Natural killer cell treated with Interleukin-12 subunit alpha and Interleukin-12 subunit beta and Interleukin-15 and Interleukin-18, amount 100 ng/mL, for 72 hours (primary cell): ENCODE data around the gene TOP3B. TPM values are rescaled to one million over a fixed set of nuclear protein-coding genes. Genes with fewer than 3 reads are reported as not detected.
A peak's percentile ranks its signal among the peaks of the same experiment; 100 is the strongest.

Experiments used
- ATAC-seq, 2 donors: fragments of 150-1000 bp; cut with Tn5 transposase in 1 of 2; sonication (Bioruptor Pico), chemical (Tn5 transposase) in 1 of 2; 2 replicates each; pipeline ENCODE4 v1.10.0; 2021
- DNase-seq: peaks from one replicate; pipeline ENCODE4 v3.0.0; 2022; ENCODE audit warnings: low spot score
- H3K27ac Mint-ChIP-seq, 2 donors: 1 replicate in 1 of 2; 2 replicates in 1 of 2; pipeline ENCODE4 v1.8.0; 2022; ENCODE audit warnings: mixed read lengths in 2 of 2, mild to moderate bottlenecking in 1 of 2, moderate library complexity in 1 of 2
- H3K27me3 Mint-ChIP-seq, 2 donors: 1 replicate in 1 of 2; 2 replicates in 1 of 2; pipeline ENCODE4 v1.8.0; 2022; ENCODE audit warnings: mixed read lengths in 2 of 2
- H3K36me3 Mint-ChIP-seq: one replicate; pipeline ENCODE4 v1.8.0; 2022; ENCODE audit warnings: mixed read lengths
- H3K4me1 Mint-ChIP-seq, 2 donors: 1 replicate in 1 of 2; 2 replicates in 1 of 2; pipeline ENCODE4 v1.8.0; 2022; ENCODE audit warnings: low read depth in 2 of 2, mixed read lengths in 2 of 2, mild to moderate bottlenecking in 1 of 2
- H3K4me3 Mint-ChIP-seq: one replicate; pipeline ENCODE4 v1.8.0; 2022; ENCODE audit warnings: mixed read lengths
- H3K9me3 Mint-ChIP-seq: 2 replicates; pipeline ENCODE4 v1.8.0; 2022; ENCODE audit warnings: mixed read lengths
- total RNA-seq, 2 donors: library from RNA; stranded (reverse); gene quantifications; one replicate each; pipeline ENCODE4 v1.2.3, GENCODE V29; 2022

Gene TOP3B
- total RNA-seq, 2 donors from 2014 or later, result 45.3 to 83.5 TPM

DNA sequence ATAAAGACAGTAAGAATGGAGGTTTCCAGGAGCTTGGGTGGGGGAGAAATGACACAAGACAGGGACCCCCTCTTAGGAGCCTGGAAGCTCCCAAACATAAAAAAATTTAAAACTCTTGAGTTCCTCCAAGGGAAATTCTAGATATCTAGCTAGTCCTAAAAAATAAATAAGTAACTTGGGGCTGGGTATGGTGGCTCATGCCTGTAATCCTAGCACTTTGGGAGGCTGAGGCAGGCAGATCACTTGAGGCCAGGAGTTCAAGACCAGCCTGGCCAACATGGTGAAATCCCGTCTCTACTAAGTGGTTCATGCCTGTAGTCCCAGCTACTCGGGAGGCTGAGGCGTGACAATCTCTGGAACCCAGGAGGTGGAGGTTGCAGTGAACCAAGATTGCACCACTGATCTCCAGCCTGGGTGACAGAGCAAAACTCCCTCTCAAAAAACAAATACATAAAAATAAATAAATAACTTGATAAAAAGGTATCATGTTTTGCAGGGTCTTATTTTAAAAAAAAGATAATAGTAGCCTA, 20.0 kb upstream of the TOP3B start:
- Mint-ChIP-seq H3K27ac (no peak overlapping the region), H3K36me3 (no peaks in the 10 kb centered on the region), H3K4me1 (no peaks in the 10 kb centered on the region), H3K27me3 (peaks cover 12 to 15% of the 10 kb centered on the region in 2 donors), H3K9me3 (no peaks in the 10 kb centered on the region), H3K4me3 (no peak overlapping the region)
- DNase-seq, result no peak
- no peak for ATAC-seq

DNA sequence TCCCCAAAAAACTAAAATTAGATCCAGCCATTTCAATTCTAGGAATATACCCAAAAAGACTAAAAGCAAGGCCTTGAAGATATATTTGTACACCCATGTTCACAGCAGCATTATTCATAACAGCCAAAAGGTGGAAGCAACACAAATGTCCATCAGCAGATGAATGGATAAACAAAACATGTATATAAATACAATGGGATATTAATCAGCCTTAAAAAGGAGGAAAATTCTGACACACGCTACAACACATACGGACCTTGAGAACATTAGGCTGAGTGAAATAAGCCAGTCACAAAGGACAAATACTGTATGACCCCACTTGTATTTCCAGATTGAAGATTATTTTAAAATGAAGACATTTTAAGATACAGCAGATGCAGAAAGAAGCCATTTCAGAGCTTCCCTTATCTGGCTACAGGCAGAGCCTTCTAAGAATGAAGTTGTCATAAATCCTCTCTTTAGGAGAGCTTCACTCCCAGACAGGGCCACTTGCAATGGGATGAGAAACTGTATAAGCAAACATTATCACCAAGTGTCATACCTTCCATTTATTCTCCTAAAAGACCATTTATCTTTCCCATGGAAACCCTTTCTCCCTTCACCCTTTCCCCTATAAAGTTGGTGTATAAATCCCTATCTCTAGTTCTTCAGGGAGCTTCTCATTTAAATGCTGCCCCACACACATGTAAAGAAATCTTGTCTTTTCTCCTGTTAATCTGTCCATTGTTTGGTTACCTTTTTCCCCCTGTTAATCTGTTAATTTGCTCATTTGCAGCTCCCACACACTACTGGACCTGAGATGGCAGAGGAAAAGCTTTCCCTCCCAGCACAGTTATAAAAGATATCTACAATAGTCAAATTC, 19.3 kb upstream of the TOP3B start:
- H3K4me3 Mint-ChIP-seq, result no peak overlapping the region
- ATAC-seq (no peak), DNase-seq (no peak)
- no peak overlapping the region for H3K27ac Mint-ChIP-seq
- H3K9me3 Mint-ChIP-seq, result no peaks in the 10 kb centered on the region
- H3K36me3 Mint-ChIP-seq, result no peaks in the 10 kb centered on the region
- no peaks in the 10 kb centered on the region for H3K4me1 Mint-ChIP-seq
- H3K27me3 Mint-ChIP-seq, result peaks cover 12 to 15% of the 10 kb centered on the region in 2 donors

DNA sequence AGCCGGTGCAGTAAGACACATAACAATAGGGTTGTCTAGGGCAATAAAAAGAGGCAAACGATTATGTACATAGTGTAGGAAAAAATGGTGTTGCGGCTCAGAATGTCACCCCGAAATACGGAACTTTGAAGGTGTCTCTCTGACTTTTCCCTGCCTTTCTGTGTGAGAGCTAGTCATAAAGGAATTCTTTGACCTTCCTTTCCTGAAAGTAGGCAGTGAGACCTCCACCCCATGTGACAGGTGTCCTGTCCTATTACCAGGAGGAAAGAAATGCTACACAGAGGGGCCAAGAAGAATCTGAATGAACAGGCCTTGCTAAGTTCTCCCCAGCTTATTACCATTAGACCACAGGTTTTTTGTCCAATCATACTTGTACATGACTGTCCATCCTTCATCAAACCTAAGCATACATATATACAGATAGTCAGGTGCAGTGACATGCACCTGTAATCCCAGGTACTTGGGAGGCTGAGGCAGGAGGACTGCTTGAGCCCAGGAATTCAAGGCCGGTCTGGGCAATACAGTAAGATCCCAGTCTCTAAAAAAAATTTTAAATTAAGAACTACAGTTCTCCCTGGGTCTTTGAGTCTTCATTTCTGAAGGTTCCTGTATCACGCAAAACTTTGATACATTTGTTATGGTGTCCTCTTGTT, 16.1 kb upstream of the TOP3B start:
- Mint-ChIP-seq H3K4me3 (no peak overlapping the region), H3K36me3 (no peaks in the 10 kb centered on the region), H3K9me3 (no peaks in the 10 kb centered on the region), H3K4me1 (no peaks in the 10 kb centered on the region), H3K27me3 (peaks cover 11 to 12% of the 10 kb centered on the region in 2 donors), H3K27ac (no peak overlapping the region)
- DNase-seq (no peak), ATAC-seq (no peak)

DNA sequence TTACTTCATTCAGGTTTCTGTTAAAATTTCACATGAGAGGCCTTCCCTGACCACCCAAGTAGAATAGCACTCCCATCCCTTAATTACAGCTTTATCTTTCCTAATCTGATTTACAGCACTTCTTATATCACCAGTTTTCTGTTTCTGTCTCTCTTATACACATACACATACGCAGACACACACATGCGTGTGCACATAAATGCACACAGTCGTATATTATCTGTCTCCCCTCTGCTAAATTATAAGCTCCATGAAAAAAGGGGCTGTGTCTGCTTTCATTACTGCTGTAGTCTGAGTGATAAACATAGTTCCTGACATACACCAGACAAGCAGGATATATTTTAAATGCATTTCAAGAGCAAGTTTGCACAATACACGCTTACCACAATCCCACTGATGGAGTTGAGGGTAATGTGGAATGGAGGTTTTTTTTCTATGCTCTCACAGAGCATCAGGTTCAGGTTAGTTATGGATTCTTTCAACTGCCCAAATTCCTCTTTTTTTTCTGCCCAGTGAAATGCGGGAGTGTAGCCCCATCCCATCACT, 13.7 kb upstream of the TOP3B start:
- Mint-ChIP-seq H3K36me3 (no peaks in the 10 kb centered on the region), H3K27ac (no peak overlapping the region), H3K27me3 (peaks cover 8 to 9% of the 10 kb centered on the region in 2 donors), H3K4me1 (no peaks in the 10 kb centered on the region), H3K9me3 (no peaks in the 10 kb centered on the region), H3K4me3 (no peak overlapping the region)
- ATAC-seq (no peak), DNase-seq (no peak)

DNA sequence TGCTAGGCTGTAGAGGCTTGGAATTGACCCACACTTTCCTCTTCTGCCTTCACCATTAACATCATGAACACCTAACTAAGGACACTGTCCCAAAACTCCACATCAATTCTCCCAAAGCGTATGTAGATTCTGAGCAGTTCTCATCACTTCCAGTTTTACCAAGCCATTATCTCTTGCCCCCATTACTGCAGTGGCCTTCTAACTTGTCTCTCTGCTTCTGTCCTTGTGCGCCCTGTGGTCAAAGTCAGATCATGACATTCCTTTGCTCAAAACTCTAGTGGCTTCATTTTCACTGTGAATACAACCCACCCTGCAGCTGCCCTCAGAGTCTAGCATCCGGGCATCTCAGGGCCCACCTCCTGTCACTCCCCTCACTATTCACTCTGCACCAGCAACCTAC, 13.1 kb upstream of the TOP3B start:
- H3K27ac Mint-ChIP-seq, result no peak overlapping the region

DNA sequence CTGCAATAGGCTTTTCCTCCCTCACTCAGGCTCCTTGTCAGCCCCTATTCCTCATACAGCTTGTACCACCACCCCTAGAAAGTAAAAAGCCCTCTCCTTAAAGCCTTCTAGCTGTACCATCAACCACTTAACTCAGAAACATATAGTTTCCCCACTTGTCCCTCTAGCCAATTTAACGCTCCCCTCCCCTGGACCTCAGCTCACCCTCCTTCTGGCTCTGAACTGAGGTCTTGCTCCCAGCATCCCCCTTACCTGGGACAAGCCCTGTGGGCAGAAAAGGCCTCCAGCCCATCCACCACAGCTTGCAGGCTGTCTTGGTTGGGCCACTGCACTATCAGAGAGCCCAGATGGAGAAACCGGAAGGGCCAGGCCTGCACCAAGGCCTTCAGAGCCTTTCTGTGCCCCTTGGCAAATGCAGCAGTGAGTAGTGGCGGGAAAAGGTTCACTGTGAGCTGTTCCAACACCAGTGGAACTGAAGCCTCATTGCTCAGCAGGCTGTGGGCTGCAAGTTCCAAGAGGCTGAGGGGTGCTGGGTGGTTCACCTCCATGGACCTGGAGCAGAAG, 12.4 kb upstream of the TOP3B start:
- Mint-ChIP-seq H3K4me3 (no peak overlapping the region), H3K36me3 (no peaks in the 10 kb centered on the region), H3K9me3 (no peaks in the 10 kb centered on the region), H3K27me3 (peaks cover 0 to 6% of the 10 kb centered on the region in 2 donors), H3K27ac (no peak overlapping the region), H3K4me1 (no peaks in the 10 kb centered on the region)
- ATAC-seq (no peak), DNase-seq (no peak)

More for the DNA sequence above, 13.1 kb upstream of the TOP3B start:
- H3K4me1 Mint-ChIP-seq, result no peaks in the 10 kb centered on the region
- DNase-seq, result no peak
- ATAC-seq, result peak in 1 of 2 donors; percentile 33
- H3K4me3 Mint-ChIP-seq, result no peak overlapping the region
- H3K27me3 Mint-ChIP-seq, result peaks cover 3 to 6% of the 10 kb centered on the region in 2 donors
- no peaks in the 10 kb centered on the region for H3K36me3 Mint-ChIP-seq
- H3K9me3 Mint-ChIP-seq, result no peaks in the 10 kb centered on the region

DNA sequence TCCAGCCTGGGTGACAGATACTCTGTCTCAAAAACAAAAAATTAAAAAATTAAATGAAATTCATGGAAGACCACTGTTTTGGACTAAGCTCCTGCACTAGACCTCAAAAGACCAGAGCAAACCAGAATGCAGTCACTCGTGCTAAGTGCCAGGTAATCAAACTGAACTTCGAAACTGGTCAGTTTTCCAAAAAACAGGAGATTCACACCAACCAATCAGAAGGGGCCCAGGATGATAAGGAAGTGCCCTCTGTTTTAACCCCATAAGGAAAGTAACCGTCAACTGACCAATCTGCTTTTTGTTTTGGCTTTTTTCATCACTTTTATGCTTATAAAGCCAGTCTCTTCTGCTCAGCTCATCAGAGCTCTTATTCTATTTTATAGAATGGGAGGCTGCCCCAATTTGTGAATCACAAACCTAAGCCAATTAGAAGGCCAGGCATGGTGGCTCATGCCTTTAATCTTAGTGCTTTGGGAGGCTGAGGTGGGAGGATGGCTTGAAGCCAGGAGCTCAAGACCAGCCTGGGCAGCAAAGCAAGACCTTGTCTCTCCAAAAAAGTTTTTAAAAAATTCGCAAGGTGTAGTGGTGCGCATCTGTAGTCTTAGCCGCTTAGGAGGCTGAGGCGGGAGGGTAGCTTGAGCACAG, 10.1 kb upstream of the TOP3B start:
- no peak overlapping the region for H3K4me3 Mint-ChIP-seq
- no peak for DNase-seq
- no peak for ATAC-seq
- H3K27ac Mint-ChIP-seq, result no peak overlapping the region
- no peaks in the 10 kb centered on the region for H3K36me3 Mint-ChIP-seq
- H3K9me3 Mint-ChIP-seq, result no peaks in the 10 kb centered on the region
- peaks cover 0 to 7% of the 10 kb centered on the region in 2 donors for H3K27me3 Mint-ChIP-seq
- H3K4me1 Mint-ChIP-seq, result no peaks in the 10 kb centered on the region

DNA sequence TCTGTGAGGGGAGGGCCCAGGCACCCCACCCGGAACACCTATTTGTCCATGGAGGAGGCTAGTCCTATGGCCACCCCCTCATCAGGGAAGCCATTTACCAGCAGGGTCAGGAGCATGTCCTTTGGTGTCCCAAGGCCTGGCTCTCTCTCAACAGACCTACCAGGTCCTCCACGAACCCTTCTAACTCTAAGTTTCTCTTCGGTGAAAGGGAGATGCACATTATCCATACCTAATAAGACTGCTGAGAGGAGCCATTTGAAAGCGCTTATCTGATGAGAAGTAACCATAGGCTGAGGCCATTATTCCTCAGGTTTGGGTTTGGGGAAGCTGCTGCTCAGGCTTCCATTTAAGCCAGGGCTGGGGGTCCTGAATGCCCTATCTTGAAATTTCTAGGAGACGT, 9.2 kb upstream of the TOP3B start:
- Mint-ChIP-seq H3K9me3 (no peaks in the 10 kb centered on the region), H3K27ac (no peak overlapping the region)

DNA sequence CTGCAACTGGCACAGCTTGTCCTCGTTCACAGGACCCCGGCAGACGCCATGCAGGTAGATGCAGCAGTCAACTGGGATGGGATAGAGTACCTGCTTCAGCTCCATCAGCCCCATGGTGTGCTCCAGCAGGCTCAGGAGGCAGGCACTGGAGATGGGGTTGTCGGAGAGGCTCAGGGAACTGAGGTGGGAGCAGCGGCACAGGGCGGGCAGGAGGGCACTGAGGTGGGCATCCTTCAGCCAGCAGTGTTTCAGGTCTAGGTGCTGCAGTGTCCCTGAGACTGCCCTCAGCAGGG, 8.7 kb upstream of the TOP3B start:
- Mint-ChIP-seq H3K4me3 (no peak overlapping the region), H3K9me3 (no peaks in the 10 kb centered on the region), H3K4me1 (no peaks in the 10 kb centered on the region), H3K27me3 (peaks cover 0 to 7% of the 10 kb centered on the region in 2 donors), H3K36me3 (no peaks in the 10 kb centered on the region), H3K27ac (no peak overlapping the region)
- DNase-seq, result no peak
- ATAC-seq, result no peak

More for the DNA sequence above, 9.2 kb upstream of the TOP3B start:
- no peak overlapping the region for H3K4me3 Mint-ChIP-seq
- no peak for DNase-seq
- no peaks in the 10 kb centered on the region for H3K36me3 Mint-ChIP-seq
- no peak for ATAC-seq
- H3K27me3 Mint-ChIP-seq, result peaks cover 0 to 7% of the 10 kb centered on the region in 2 donors
- H3K4me1 Mint-ChIP-seq, result no peaks in the 10 kb centered on the region

DNA sequence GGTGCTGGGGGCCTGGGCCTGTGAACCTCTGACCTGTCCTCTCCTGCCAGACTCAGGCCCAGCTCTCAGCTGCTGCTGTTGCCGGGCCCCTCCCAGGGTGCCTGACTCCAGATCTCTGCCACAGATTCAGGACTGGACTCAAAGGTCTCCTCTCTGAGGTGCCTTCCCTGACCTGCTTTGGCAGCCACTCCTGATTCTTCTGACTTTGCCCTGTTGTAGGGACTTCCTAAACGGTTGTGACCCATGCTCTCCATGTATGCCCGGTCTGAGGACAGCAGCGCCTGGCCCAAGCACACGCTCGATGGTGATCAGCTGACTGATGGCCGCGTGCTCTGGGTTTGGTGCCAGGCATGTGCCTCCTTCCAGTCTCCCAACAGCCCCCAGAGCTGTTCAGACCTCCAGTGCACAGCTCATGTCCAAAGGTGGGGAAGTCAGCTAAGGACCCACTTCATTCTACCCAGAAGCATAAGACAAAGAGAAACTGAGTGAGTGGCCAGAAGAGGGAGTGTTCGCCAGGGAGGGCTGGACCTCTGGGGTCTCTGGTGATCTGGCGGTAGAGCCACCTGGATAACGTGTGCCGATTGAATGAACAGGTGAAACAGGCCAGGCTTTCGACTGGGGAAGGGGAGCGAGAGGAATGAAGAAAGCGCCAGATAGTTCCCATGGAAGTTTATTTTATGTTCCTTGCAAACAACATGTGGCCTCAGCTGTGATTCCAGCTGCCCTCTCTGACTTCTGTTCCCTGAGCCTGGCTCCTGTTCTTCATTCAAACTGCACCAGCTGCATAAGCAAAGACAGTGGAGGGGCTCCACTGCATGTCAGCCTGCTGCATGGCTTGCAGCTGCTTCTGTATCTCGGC, 8.1 kb upstream of the TOP3B start:
- H3K4me3 Mint-ChIP-seq, result no peak overlapping the region
- no peak overlapping the region for H3K27ac Mint-ChIP-seq
- no peak for DNase-seq
- peaks cover 0 to 7% of the 10 kb centered on the region in 2 donors for H3K27me3 Mint-ChIP-seq
- H3K9me3 Mint-ChIP-seq, result no peaks in the 10 kb centered on the region
- ATAC-seq, result peak; percentile 8 to 37
- H3K36me3 Mint-ChIP-seq, result no peaks in the 10 kb centered on the region
- H3K4me1 Mint-ChIP-seq, result no peaks in the 10 kb centered on the region

DNA sequence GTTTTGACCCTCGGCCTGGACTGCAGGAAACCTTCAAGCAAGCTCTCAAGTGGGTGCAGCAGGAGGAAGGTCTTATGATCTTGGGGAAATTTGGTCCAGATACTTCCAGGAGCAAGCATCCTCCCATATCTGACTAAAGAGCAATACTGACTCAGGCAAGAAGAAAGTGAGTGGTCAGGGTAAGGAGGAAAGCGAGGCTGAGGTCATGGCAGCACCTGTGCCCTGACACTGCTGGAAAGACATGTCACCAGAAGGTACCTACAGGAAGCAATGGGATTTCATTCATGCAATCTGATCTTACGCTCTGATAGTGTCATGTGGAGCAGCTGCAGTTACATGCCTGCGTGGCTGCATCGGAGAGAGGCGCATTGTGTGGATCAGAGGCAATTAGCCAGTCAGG, 6.5 kb upstream of the TOP3B start:
- ATAC-seq (no peak), DNase-seq (no peak)
- Mint-ChIP-seq H3K9me3 (no peaks in the 10 kb centered on the region), H3K4me3 (no peak overlapping the region), H3K27ac (no peak overlapping the region), H3K36me3 (no peaks in the 10 kb centered on the region), H3K27me3 (peaks cover 0 to 7% of the 10 kb centered on the region in 2 donors), H3K4me1 (no peaks in the 10 kb centered on the region)

DNA sequence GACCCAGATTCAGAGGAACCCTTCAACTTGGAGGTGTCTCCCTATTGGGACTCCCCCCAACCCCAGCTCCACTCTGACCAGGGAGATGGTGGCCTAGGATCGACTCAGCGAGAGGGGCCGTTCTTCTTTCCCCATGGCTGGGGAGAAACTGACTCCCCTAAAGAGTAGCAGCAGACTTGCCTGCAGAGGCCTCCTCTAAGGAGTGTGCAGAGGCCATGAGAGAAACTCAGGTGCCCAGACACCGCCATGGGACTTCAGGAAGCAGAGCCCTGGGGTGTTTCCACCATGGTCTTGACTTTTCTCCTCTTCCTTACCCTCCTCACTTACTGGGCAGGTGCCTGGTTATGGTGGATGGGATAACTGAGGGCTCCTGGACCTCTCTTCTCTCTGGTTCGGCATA, 2.6 kb upstream of the TOP3B start:
- H3K36me3 Mint-ChIP-seq, result no peaks in the 10 kb centered on the region
- ATAC-seq, result no peak

DNA sequence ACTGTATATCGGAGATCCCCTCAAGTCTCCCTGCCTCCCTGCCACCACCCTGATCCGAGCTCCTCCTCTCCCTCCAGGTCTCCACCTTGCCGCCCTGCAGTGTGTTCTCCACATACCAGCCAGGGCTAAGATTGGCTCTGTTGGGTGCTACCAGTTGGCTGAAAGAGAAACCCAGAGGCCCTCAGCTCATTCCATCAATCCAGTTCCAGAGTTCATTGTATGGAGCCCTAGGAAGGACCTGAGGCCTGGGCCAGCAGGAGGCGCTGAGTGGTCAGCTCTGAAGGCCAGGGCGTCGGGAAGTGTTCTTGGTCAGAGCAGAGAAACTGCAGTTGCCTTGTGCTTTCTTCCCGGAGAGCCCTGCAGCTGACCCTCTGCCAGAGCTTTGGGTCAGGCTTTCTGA, 2.2 kb upstream of the TOP3B start:
- no peak for DNase-seq
- H3K36me3 Mint-ChIP-seq, result no peaks in the 10 kb centered on the region
- H3K27me3 Mint-ChIP-seq, result peaks cover 0 to 7% of the 10 kb centered on the region in 2 donors
- H3K4me1 Mint-ChIP-seq, result peaks cover 7 to 8% of the 10 kb centered on the region in 2 donors
- H3K4me3 Mint-ChIP-seq, result no peak overlapping the region
- ATAC-seq, result no peak
- no peak overlapping the region for H3K27ac Mint-ChIP-seq
- H3K9me3 Mint-ChIP-seq, result no peaks in the 10 kb centered on the region

More for the DNA sequence above, 2.6 kb upstream of the TOP3B start:
- DNase-seq, result no peak
- peaks cover 7 to 8% of the 10 kb centered on the region in 2 donors for H3K4me1 Mint-ChIP-seq
- no peak overlapping the region for H3K27ac Mint-ChIP-seq
- peaks cover 0 to 7% of the 10 kb centered on the region in 2 donors for H3K27me3 Mint-ChIP-seq
- H3K4me3 Mint-ChIP-seq, result no peak overlapping the region
- no peaks in the 10 kb centered on the region for H3K9me3 Mint-ChIP-seq
